Panc1 (cell line): ENCODE measurements around the gene GARS1.

Experiments used
- CTCF ChIP-seq: fragments of 450-650 bp; IDR thresholded peaks from 2 replicates; pipeline ENCODE4 v1.5.1; 2017; ENCODE audit warnings: mild to moderate bottlenecking
- POLR2AphosphoS5 ChIP-seq: IDR thresholded peaks from 2 replicates; pipeline ENCODE4 v1.6.1; 2012; ENCODE audit warnings: mild to moderate bottlenecking, low read depth, low read length, moderate library complexity
- REST ChIP-seq, 2 experiments: IDR thresholded peaks; 2 replicates each; pipeline ENCODE4 v1.6.1; 2011 to 2012; ENCODE audit warnings: low read depth in 2 of 2, control low read depth in 1 of 2, low read length in 1 of 2, mild to moderate bottlenecking in 1 of 2, moderate library complexity in 1 of 2; ENCODE audit not compliant: insufficient read depth in 1 of 2
- SIN3A ChIP-seq: IDR thresholded peaks from 2 replicates; pipeline ENCODE4 v1.6.1; 2012; ENCODE audit warnings: low read depth, mild to moderate bottlenecking, low read length, moderate library complexity, borderline replicate concordance; ENCODE audit not compliant: insufficient read depth
- TCF7L2 ChIP-seq: IDR thresholded peaks from 2 replicates; pipeline ENCODE4 v1.6.1; 2011; ENCODE audit warnings: mild to moderate bottlenecking, low read depth, low read length, inconsistent platforms

- TF ChIP-seq CTCF (no peak), TCF7L2 (no peak), POLR2AphosphoS5 (no peak), REST (IDR thresholded peaks at IDR 0.05; ENCODE audit: insufficient read depth in 1 of 2, low read depth in 2 of 2, low read length in 1 of 2) (no peak), SIN3A (no peak)
Observed at GRCh38 chr7:30663414-30663813, 68.7 kb downstream of the GARS1 start.
